ENCODE measurements around the gene TXNDC15. TPM values are rescaled to one million over a fixed set of nuclear protein-coding genes. Genes with fewer than 3 reads are reported as not detected.

The TXNDC15 gene
- total and polyA plus RNA-seq, 2 of the 13 experiments (the other 11 are each of a cell fraction or from before 2014, with no cell fraction given) = 22.2 to 49.9 TPM

- no peak for FAIRE-seq
- 100% methylated on average over 3 of the region's 3 CpGs for WGBS (ENCODE audit: low lambda C conversion rate)
- no peaks in the 10 kb centered on the region for H3K9me3 ChIP-seq (ENCODE audit: low read length)
- H2AFZ ChIP-seq (ENCODE audit: low read length) = no peak overlapping the region
- no peaks in the 10 kb centered on the region for H4K20me1 ChIP-seq (ENCODE audit: insufficient read depth, low read length)
- in situ Hi-C loops (cut with HindIII; ENCODE audit: extremely low pct_ligation_motif_present, low pct_unique_long_range_greater_than_20kb) = no loop called here
- peaks cover 4 to 26% of the 10 kb centered on the region in 2 experiments for H3K36me3 ChIP-seq (replicated peaks in 1 of 2; ENCODE audit: control insufficient read depth in 1 of 2, insufficient read depth in 2 of 2, low read length in 2 of 2)
- no peaks in the 10 kb centered on the region for H3K4me1 ChIP-seq (ENCODE audit: insufficient read depth, low read length)
- TF ChIP-seq MEIS1 (CRISPR knock-in tag; IDR thresholded peaks at IDR 0.05; ENCODE audit: borderline replicate concordance) (no peak), ZBTB33 (CRISPR knock-in tag; IDR thresholded peaks at IDR 0.05) (no peak), ZNF121 (CRISPR knock-in tag; IDR thresholded peaks at IDR 0.05) (0 out of 2 replicates have a peak, but pooled peaks have one; percentile 32), MAFF (IDR thresholded peaks at IDR 0.05; ENCODE audit: low read depth, low read length) (no peak)
- intact Hi-C loops (cut with micrococcal nuclease; ENCODE audit: unreplicated experiment) = no loop called here
- H3K4me3 ChIP-seq (replicated peaks in 1 of 3; ENCODE audit: insufficient read depth in 1 of 3, low read depth in 2 of 3, low read length in 3 of 3) = no peak overlapping the region
- no peaks in the 10 kb centered on the region for H3K79me2 ChIP-seq (ENCODE audit: insufficient read depth, low read length)
- no peak overlapping the region for H3K27ac ChIP-seq (ENCODE audit: extremely low read length, insufficient read depth, low read length)
- H3K9ac ChIP-seq (ENCODE audit: insufficient read depth, low read depth, low read length) = no peak overlapping the region
- no TSS peak for BruUV-seq (replicated peaks)
- POLR2A ChIA-PET = no interaction called here
- H3K4me2 ChIP-seq (ENCODE audit: low read depth, low read length) = no peak overlapping the region
- no peaks in the 10 kb centered on the region; a peak in 1 of 5 replicates for H3K27me3 ChIP-seq (ENCODE audit: control insufficient read depth in 1 of 2, insufficient read depth in 2 of 2, low read length in 2 of 2)
- CTCF ChIA-PET (ENCODE audit: low intra/inter-chr PET ratio, low total read pairs) = no interaction called here
- ATAC-seq = no peak
- DNase-seq (ENCODE audit: low spot score) = no peak
These were observed 58.3 kb downstream of the TXNDC15 start for GRCh38 chr5:134932508-134932907.

GRCh38 chr5:134934202-134934601 lies 60.0 kb downstream of the TXNDC15 start:
- Histone ChIP-seq H2AFZ (ENCODE audit: low read length) (no peak overlapping the region), H4K20me1 (ENCODE audit: insufficient read depth, low read length) (no peaks in the 10 kb centered on the region), H3K27me3 (ENCODE audit: control insufficient read depth in 1 of 2, insufficient read depth in 2 of 2, low read length in 2 of 2) (no peaks in the 10 kb centered on the region; a peak in 1 of 5 replicates), H3K4me3 (replicated peaks in 1 of 3; ENCODE audit: insufficient read depth in 1 of 3, low read depth in 2 of 3, low read length in 3 of 3) (no peak overlapping the region), H3K4me2 (ENCODE audit: low read depth, low read length) (no peak overlapping the region), H3K36me3 (replicated peaks in 1 of 2; ENCODE audit: control insufficient read depth in 1 of 2, insufficient read depth in 2 of 2, low read length in 2 of 2) (peaks cover 4 to 30% of the 10 kb centered on the region in 2 experiments), H3K79me2 (ENCODE audit: insufficient read depth, low read length) (no peaks in the 10 kb centered on the region), H3K9ac (ENCODE audit: insufficient read depth, low read depth, low read length) (no peak overlapping the region), H3K27ac (ENCODE audit: extremely low read length, insufficient read depth, low read length) (no peak overlapping the region), H3K4me1 (ENCODE audit: insufficient read depth, low read length) (no peaks in the 10 kb centered on the region), H3K9me3 (ENCODE audit: low read length) (no peaks in the 10 kb centered on the region)
- in situ Hi-C loops (cut with HindIII; ENCODE audit: extremely low pct_ligation_motif_present, low pct_unique_long_range_greater_than_20kb) = no loop called here
- ChIA-PET CTCF (ENCODE audit: low intra/inter-chr PET ratio, low total read pairs) (no interaction called here), POLR2A (no interaction called here)
- FAIRE-seq = no peak
- intact Hi-C loops (cut with micrococcal nuclease; ENCODE audit: unreplicated experiment) = no loop called here
- no peak for DNase-seq (ENCODE audit: low spot score)
- WGBS (ENCODE audit: low lambda C conversion rate) = 94% methylated on average over 5 of the region's 5 CpGs
- no TSS peak for BruUV-seq (replicated peaks)
- ATAC-seq = no peak
- TF ChIP-seq TBX2 (CRISPR knock-in tag; IDR thresholded peaks at IDR 0.05; ENCODE audit: borderline replicate concordance) (no peak), ZNF337 (CRISPR knock-in tag; IDR thresholded peaks at IDR 0.05; ENCODE audit: borderline replicate concordance, low read depth) (no peak), MYC (CRISPR knock-in tag; IDR thresholded peaks at IDR 0.05; ENCODE audit: borderline replicate concordance) (no peak), PHF5A (CRISPR knock-in tag; IDR thresholded peaks at IDR 0.05; ENCODE audit: low read depth, unreplicated experiment) (no peak), ZNF17 (CRISPR knock-in tag; IDR thresholded peaks at IDR 0.05) (no peak), ZBTB7A (CRISPR knock-in tag; IDR thresholded peaks at IDR 0.05) (no peak), NFYB (CRISPR knock-in tag; IDR thresholded peaks at IDR 0.05) (no peak), ZNF251 (CRISPR knock-in tag; IDR thresholded peaks at IDR 0.05) (no peak), HCFC1 (IDR thresholded peaks at IDR 0.05; ENCODE audit: low read depth, low read length) (no peak), ZFP37 (CRISPR knock-in tag; IDR thresholded peaks at IDR 0.05; ENCODE audit: borderline replicate concordance) (no peak), NBN (conservative IDR thresholded peaks at IDR 0.05) (no peak), ZNF558 (CRISPR knock-in tag; IDR thresholded peaks at IDR 0.05; ENCODE audit: borderline replicate concordance) (no peak)
- TF ChIP-seq, protein P1, sequence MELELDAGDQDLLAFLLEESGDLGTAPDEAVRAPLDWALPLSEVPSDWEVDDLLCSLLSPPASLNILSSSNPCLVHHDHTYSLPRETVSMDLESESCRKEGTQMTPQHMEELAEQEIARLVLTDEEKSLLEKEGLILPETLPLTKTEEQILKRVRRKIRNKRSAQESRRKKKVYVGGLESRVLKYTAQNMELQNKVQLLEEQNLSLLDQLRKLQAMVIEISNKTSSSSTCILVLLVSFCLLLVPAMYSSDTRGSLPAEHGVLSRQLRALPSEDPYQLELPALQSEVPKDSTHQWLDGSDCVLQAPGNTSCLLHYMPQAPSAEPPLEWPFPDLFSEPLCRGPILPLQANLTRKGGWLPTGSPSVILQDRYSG (CRISPR knock-in tag; IDR thresholded peaks at IDR 0.05) = no peak
- TF ChIP-seq, protein P2, sequence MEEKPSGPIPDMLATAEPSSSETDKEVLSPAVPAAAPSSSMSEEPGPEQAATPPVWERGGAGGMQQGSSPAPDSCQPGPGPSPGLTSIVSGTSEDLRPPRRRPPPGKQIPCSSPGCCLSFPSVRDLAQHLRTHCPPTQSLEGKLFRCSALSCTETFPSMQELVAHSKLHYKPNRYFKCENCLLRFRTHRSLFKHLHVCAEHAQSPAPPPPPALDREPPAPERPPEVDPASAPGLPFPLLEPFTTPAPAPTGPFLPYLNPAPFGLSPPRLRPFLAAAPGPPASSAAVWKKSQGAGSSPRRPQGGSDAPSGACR (CRISPR knock-in tag; IDR thresholded peaks at IDR 0.05) = no peak

All from HepG2 (cell line).